ENCODE measurements around the gene COPS6. TPM values are rescaled to one million over a fixed set of nuclear protein-coding genes. Genes with fewer than 3 reads are reported as not detected.

The COPS6 gene
- total and polyA plus RNA-seq, 4 donors: 28.7 to 63.2 (median 46.8) TPM

GRCh38 chr7:100107125-100107737 lies 18.5 kb downstream of the COPS6 start:
- WGBS: 92% methylated on average over 25 of the region's 25 CpGs
- Histone ChIP-seq H3K4me1 (ENCODE audit: control insufficient read depth in 4 of 4, insufficient read depth in 4 of 4, low read length in 3 of 4) (peaks cover 0 to 3% (median 1%) of the 10 kb centered on the region in 4 donors), H3K4me3 (ENCODE audit: low read depth in 1 of 3, low read length in 3 of 3) (no peak overlapping the region), H3K27ac (ENCODE audit: low read depth in 1 of 2, low read length in 2 of 2) (no peak overlapping the region), H3K9me3 (ENCODE audit: control insufficient read depth in 4 of 4, low read length in 3 of 4) (no peaks in the 10 kb centered on the region), H3K9ac (ENCODE audit: low read depth in 1 of 2, low read length in 2 of 2) (no peak overlapping the region), H3K36me3 (ENCODE audit: control insufficient read depth in 4 of 4, insufficient read depth in 3 of 4, low read depth in 1 of 4, low read length in 3 of 4) (peaks cover 3 to 49% (median 26%) of the 10 kb centered on the region in 4 donors), H3K27me3 (ENCODE audit: control insufficient read depth in 4 of 4, insufficient read depth in 4 of 4, low read length in 3 of 4) (no peaks in the 10 kb centered on the region)
- DNase-seq (ENCODE audit: low spot score): no peak
- TF ChIP-seq, protein P1, sequence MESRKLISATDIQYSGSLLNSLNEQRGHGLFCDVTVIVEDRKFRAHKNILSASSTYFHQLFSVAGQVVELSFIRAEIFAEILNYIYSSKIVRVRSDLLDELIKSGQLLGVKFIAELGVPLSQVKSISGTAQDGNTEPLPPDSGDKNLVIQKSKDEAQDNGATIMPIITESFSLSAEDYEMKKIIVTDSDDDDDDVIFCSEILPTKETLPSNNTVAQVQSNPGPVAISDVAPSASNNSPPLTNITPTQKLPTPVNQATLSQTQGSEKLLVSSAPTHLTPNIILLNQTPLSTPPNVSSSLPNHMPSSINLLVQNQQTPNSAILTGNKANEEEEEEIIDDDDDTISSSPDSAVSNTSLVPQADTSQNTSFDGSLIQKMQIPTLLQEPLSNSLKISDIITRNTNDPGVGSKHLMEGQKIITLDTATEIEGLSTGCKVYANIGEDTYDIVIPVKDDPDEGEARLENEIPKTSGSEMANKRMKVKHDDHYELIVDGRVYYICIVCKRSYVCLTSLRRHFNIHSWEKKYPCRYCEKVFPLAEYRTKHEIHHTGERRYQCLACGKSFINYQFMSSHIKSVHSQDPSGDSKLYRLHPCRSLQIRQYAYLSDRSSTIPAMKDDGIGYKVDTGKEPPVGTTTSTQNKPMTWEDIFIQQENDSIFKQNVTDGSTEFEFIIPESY (IDR thresholded peaks at IDR 0.05): no peak
- TF ChIP-seq FOXA2 (IDR thresholded peaks at IDR 0.05) (no peak), RAD21 (IDR thresholded peaks at IDR 0.05) (no peak), YY1 (IDR thresholded peaks at IDR 0.05) (no peak), FOXA1 (IDR thresholded peaks at IDR 0.05) (no peak), RXRA (IDR thresholded peaks at IDR 0.05) (no peak), TAF1 (conservative IDR thresholded peaks at IDR 0.05) (no peak), JUND (IDR thresholded peaks at IDR 0.05) (no peak), EGR1 (IDR thresholded peaks at IDR 0.05; ENCODE audit: low read depth in 2 of 2) (no peak), SP1 (IDR thresholded peaks at IDR 0.05) (no peak)
- TF ChIP-seq, protein P2, sequence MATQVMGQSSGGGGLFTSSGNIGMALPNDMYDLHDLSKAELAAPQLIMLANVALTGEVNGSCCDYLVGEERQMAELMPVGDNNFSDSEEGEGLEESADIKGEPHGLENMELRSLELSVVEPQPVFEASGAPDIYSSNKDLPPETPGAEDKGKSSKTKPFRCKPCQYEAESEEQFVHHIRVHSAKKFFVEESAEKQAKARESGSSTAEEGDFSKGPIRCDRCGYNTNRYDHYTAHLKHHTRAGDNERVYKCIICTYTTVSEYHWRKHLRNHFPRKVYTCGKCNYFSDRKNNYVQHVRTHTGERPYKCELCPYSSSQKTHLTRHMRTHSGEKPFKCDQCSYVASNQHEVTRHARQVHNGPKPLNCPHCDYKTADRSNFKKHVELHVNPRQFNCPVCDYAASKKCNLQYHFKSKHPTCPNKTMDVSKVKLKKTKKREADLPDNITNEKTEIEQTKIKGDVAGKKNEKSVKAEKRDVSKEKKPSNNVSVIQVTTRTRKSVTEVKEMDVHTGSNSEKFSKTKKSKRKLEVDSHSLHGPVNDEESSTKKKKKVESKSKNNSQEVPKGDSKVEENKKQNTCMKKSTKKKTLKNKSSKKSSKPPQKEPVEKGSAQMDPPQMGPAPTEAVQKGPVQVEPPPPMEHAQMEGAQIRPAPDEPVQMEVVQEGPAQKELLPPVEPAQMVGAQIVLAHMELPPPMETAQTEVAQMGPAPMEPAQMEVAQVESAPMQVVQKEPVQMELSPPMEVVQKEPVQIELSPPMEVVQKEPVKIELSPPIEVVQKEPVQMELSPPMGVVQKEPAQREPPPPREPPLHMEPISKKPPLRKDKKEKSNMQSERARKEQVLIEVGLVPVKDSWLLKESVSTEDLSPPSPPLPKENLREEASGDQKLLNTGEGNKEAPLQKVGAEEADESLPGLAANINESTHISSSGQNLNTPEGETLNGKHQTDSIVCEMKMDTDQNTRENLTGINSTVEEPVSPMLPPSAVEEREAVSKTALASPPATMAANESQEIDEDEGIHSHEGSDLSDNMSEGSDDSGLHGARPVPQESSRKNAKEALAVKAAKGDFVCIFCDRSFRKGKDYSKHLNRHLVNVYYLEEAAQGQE (IDR thresholded peaks at IDR 0.05): no peak
- TF ChIP-seq, protein P3, sequence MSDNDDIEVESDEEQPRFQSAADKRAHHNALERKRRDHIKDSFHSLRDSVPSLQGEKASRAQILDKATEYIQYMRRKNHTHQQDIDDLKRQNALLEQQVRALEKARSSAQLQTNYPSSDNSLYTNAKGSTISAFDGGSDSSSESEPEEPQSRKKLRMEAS (IDR thresholded peaks at IDR 0.05): no peak

GRCh38 chr7:100107890-100108289 lies 19.1 kb downstream of the COPS6 start:
- 75% methylated on average over 11 of the region's 11 CpGs for WGBS

More at GRCh38 chr7:100107890-100108289, 19.1 kb downstream of the COPS6 start:
- Histone ChIP-seq H3K4me1 (ENCODE audit: control insufficient read depth in 4 of 4, insufficient read depth in 4 of 4, low read length in 3 of 4) (no peaks in the 10 kb centered on the region), H3K9ac (ENCODE audit: low read depth in 1 of 2, low read length in 2 of 2) (no peak overlapping the region), H3K27ac (ENCODE audit: low read depth in 1 of 2, low read length in 2 of 2) (no peak overlapping the region), H3K36me3 (ENCODE audit: control insufficient read depth in 4 of 4, insufficient read depth in 3 of 4, low read depth in 1 of 4, low read length in 3 of 4) (peaks cover 3 to 49% (median 26%) of the 10 kb centered on the region in 4 donors), H3K27me3 (ENCODE audit: control insufficient read depth in 4 of 4, insufficient read depth in 4 of 4, low read length in 3 of 4) (no peaks in the 10 kb centered on the region), H3K4me3 (ENCODE audit: low read depth in 1 of 3, low read length in 3 of 3) (no peak overlapping the region), H3K9me3 (ENCODE audit: control insufficient read depth in 4 of 4, low read length in 3 of 4) (no peaks in the 10 kb centered on the region)
- no peak for TF ChIP-seq ATF3 (IDR thresholded peaks at IDR 0.05)
- TF ChIP-seq, protein P3 (IDR thresholded peaks at IDR 0.05): no peak
- no peak for TF ChIP-seq FOXA2 (IDR thresholded peaks at IDR 0.05)
- TF ChIP-seq JUND (IDR thresholded peaks at IDR 0.05): no peak
- no peak for TF ChIP-seq GABPA (IDR thresholded peaks at IDR 0.05 in 1 of 2, conservative IDR thresholded peaks at IDR 0.05 in 1 of 2)
- no peak for DNase-seq (ENCODE audit: low spot score)
